ENCODE measurements around the gene ELF4. TPM values are rescaled to one million over a fixed set of nuclear protein-coding genes. Genes with fewer than 3 reads are reported as not detected.

ELF4 gene
- total RNA-seq, 1 donor from 2014 or later, result 31.2 TPM

GRCh38 chrX:130025256-130025655 is 85.0 kb downstream of the ELF4 start:
- Histone ChIP-seq H3K36me3 (ENCODE audit: insufficient read depth, low read length) (no peaks in the 10 kb centered on the region), H3K27me3 (ENCODE audit: insufficient read depth, low read length) (no peaks in the 10 kb centered on the region), H3K9me3 (ENCODE audit: insufficient read depth, low read depth, low read length) (no peaks in the 10 kb centered on the region), H3K4me3 (ENCODE audit: insufficient read depth, low read depth, low read length) (no peak overlapping the region), H3K4me1 (ENCODE audit: insufficient read depth, low read length) (no peaks in the 10 kb centered on the region), H3K9ac (ENCODE audit: low read length) (no peak overlapping the region), H2AFZ (ENCODE audit: low read depth, low read length) (no peak overlapping the region), H3K79me2 (ENCODE audit: insufficient read depth, low read length) (no peaks in the 10 kb centered on the region), H3K4me2 (ENCODE audit: low read length) (no peak overlapping the region), H4K20me1 (ENCODE audit: insufficient read depth, low read length) (no peaks in the 10 kb centered on the region), H3K27ac (ENCODE audit: low read depth, low read length) (no peak overlapping the region)
- Mint-ChIP-seq H3K27ac (ENCODE audit: unreplicated experiment) (no peak overlapping the region), H3K27me3 (ENCODE audit: low read depth, unreplicated experiment) (no peaks in the 10 kb centered on the region), H3K4me1 (ENCODE audit: low read depth, unreplicated experiment) (no peaks in the 10 kb centered on the region), H3K4me3 (ENCODE audit: unreplicated experiment) (no peak overlapping the region), H3K36me3 (ENCODE audit: low read depth, unreplicated experiment) (peaks cover 10% of the 10 kb centered on the region), H3K9me3 (ENCODE audit: unreplicated experiment) (no peaks in the 10 kb centered on the region)
- no peak for DNase-seq (ENCODE audit: low read depth)
- no peak for FAIRE-seq
- TF ChIP-seq CTCF (IDR thresholded peaks at IDR 0.05; ENCODE audit: insufficient read depth, low read depth, low read length), result no peak
- no peak for TF ChIP-seq EZH2 (IDR thresholded peaks at IDR 0.05; ENCODE audit: insufficient read depth, low read length)

GRCh38 chrX:130024127-130024526 is 86.2 kb downstream of the ELF4 start:
- TF ChIP-seq CTCF (IDR thresholded peaks at IDR 0.05; ENCODE audit: insufficient read depth, low read depth, low read length), result no peak
- no peak for TF ChIP-seq EZH2 (IDR thresholded peaks at IDR 0.05; ENCODE audit: insufficient read depth, low read length)
- Histone ChIP-seq H2AFZ (ENCODE audit: low read depth, low read length) (no peak overlapping the region), H3K4me3 (ENCODE audit: insufficient read depth, low read depth, low read length) (no peak overlapping the region), H4K20me1 (ENCODE audit: insufficient read depth, low read length) (no peaks in the 10 kb centered on the region), H3K79me2 (ENCODE audit: insufficient read depth, low read length) (no peaks in the 10 kb centered on the region), H3K9ac (ENCODE audit: low read length) (no peak overlapping the region), H3K4me2 (ENCODE audit: low read length) (no peak overlapping the region), H3K9me3 (ENCODE audit: insufficient read depth, low read depth, low read length) (no peaks in the 10 kb centered on the region), H3K27ac (ENCODE audit: low read depth, low read length) (no peak overlapping the region), H3K36me3 (ENCODE audit: insufficient read depth, low read length) (no peaks in the 10 kb centered on the region), H3K4me1 (ENCODE audit: insufficient read depth, low read length) (no peaks in the 10 kb centered on the region), H3K27me3 (ENCODE audit: insufficient read depth, low read length) (no peaks in the 10 kb centered on the region)
- no peak for FAIRE-seq
- no peaks in the 10 kb centered on the region for H3K9me3 Mint-ChIP-seq (ENCODE audit: unreplicated experiment)
- peaks cover 12% of the 10 kb centered on the region for H3K36me3 Mint-ChIP-seq (ENCODE audit: low read depth, unreplicated experiment)
- DNase-seq (ENCODE audit: low read depth), result no peak
- H3K4me3 Mint-ChIP-seq (ENCODE audit: unreplicated experiment), result no peak overlapping the region
- no peak overlapping the region for H3K27ac Mint-ChIP-seq (ENCODE audit: unreplicated experiment)
- H3K4me1 Mint-ChIP-seq (ENCODE audit: low read depth, unreplicated experiment), result peaks cover 2% of the 10 kb centered on the region
- no peaks in the 10 kb centered on the region for H3K27me3 Mint-ChIP-seq (ENCODE audit: low read depth, unreplicated experiment)

- Mint-ChIP-seq H3K9me3 (ENCODE audit: unreplicated experiment) (no peaks in the 10 kb centered on the region), H3K4me3 (ENCODE audit: unreplicated experiment) (no peak overlapping the region), H3K36me3 (ENCODE audit: low read depth, unreplicated experiment) (peaks cover 7% of the 10 kb centered on the region), H3K4me1 (ENCODE audit: low read depth, unreplicated experiment) (peaks cover 2% of the 10 kb centered on the region), H3K27me3 (ENCODE audit: low read depth, unreplicated experiment) (no peaks in the 10 kb centered on the region), H3K27ac (ENCODE audit: unreplicated experiment) (no peak overlapping the region)
- Histone ChIP-seq H3K36me3 (ENCODE audit: insufficient read depth, low read length) (peaks cover 2% of the 10 kb centered on the region), H3K27ac (ENCODE audit: low read depth, low read length) (no peak overlapping the region), H3K4me1 (ENCODE audit: insufficient read depth, low read length) (no peaks in the 10 kb centered on the region), H3K79me2 (ENCODE audit: insufficient read depth, low read length) (no peaks in the 10 kb centered on the region), H3K4me3 (ENCODE audit: insufficient read depth, low read depth, low read length) (no peak overlapping the region), H4K20me1 (ENCODE audit: insufficient read depth, low read length) (no peaks in the 10 kb centered on the region), H3K4me2 (ENCODE audit: low read length) (no peak overlapping the region), H3K9ac (ENCODE audit: low read length) (no peak overlapping the region), H2AFZ (ENCODE audit: low read depth, low read length) (no peak overlapping the region), H3K27me3 (ENCODE audit: insufficient read depth, low read length) (no peaks in the 10 kb centered on the region), H3K9me3 (ENCODE audit: insufficient read depth, low read depth, low read length) (no peaks in the 10 kb centered on the region)
- TF ChIP-seq CTCF (IDR thresholded peaks at IDR 0.05; ENCODE audit: insufficient read depth, low read depth, low read length) (no peak), EZH2 (IDR thresholded peaks at IDR 0.05; ENCODE audit: insufficient read depth, low read length) (no peak)
- DNase-seq (ENCODE audit: low read depth), result no peak
- FAIRE-seq, result no peak
Measured at GRCh38 chrX:130020661-130021324, 89.5 kb downstream of the ELF4 start.
